Measurements from ENCODE around the gene UGT1A10.

The UGT1A10 gene

DNA sequence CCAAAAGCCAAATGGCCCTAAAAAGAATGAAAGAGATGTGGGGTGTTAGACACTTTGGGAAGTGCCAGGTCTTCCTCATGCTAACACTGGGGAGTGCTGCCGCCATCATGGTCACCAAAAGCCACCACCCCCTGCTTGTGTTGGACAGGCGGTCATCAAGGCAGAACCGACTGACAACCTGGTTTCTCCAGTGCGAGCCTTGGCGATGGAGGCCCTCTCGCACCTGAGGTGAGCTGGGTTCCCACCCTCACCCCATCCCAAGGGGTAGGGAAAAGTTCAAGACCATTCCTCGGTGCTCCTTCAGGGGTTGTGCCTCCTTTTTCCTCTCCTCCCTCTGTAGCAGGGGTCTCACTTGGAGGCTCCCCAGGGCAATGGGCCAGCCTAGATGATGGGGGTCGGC is 175.5 kb downstream of the UGT1A10 start:
- no peak for DNase-seq

DNA sequence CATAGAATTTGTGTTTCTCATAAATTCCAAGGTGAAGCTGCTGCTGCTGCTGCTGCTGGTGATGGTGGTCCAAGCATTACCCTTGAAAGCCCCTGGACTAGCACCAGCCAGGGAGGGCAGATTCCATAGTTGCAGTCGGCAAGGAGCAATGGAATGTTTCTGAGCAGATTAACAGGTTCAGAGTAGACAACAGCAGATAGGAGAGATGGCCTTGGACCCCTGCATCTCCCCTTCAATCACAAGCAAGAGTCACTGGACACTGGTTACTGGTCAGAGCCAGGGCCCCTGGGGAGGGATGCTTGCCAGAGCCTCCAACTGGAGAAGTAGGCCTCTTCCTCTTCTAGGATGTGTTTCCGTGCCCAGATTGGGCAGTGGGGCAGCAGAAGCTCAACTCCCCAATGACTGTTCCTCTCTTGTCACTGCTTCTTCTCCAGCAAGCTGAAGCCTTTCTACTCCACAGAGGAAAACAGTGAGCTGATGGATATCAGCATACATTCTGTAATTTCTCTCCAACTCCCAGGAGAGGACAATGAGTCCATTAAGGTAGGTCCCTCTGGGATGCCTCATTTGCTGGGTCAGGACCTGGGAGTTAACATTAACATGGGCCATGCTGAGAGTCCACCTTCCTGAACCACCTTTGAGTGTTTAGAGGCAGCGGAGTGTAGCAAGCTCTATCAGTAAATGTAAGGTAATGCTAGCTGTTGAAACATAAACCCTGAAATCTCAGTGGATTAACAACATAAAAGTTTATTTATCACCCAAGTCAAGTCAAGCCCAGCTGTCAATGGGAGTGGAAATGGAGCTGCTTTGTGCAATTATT is 177.2 kb downstream of the UGT1A10 start:
- DNase-seq: no peak

DNA sequence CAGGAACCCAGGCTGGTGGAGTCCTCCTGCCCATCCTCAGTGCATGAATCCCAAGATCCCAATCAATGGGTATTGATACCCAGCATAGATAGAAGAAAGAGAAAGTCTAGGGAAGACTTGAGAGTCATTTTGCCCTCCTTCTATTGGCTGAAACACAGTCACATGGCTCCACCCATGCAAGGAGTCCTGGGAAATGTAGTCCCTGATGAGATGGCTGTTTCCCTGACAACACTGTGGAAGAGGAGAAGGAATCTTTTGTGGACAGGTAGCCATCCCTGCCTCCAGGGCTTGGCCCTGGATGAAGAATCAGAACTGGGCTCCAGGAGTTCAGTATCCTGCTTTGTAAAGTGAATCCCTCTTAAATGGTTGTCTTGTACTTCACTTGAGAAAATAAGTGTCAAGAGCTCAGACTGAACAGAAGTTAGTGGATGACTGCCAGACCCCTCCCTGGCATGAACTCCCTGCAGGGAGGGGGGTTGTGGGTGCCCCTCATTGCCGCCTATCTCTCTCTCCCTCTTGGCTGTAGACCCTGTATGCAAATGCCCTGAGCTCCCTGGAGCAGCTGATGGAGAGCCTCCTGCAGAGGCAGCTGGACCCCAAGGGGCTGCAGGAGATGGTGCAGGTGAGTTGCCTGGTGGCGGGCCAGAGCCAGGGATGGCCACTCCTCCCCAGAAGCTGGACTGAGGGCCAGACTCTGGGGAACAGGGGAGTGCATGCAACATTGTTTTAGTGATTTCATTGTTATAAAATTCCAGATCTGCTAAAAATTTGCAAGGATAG is 178.0 kb downstream of the UGT1A10 start:
- no peak for DNase-seq

DNA sequence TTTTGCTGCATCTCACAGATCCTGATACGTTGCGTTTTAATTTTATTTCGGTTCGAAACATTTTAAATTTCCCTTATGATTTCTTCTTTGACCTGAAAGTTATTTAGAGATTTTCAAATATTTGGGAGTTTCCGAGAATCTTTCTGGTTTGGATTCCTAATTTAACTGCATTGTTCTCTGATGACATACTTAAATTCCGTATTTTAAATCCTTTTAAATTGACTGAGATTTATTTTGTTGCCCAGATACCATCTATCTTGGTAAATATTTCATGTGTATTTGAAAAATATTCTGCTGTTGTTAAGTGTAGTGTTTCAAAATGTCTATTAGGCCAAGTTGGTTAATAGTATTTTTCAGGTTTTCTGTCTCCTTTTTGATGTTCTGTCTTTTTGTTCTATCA is 179.6 kb downstream of the UGT1A10 start:
- no peak for DNase-seq

GRCh38 chr2:233816334-233816733 is 180.1 kb downstream of the UGT1A10 start:
- no peak for DNase-seq

DNA sequence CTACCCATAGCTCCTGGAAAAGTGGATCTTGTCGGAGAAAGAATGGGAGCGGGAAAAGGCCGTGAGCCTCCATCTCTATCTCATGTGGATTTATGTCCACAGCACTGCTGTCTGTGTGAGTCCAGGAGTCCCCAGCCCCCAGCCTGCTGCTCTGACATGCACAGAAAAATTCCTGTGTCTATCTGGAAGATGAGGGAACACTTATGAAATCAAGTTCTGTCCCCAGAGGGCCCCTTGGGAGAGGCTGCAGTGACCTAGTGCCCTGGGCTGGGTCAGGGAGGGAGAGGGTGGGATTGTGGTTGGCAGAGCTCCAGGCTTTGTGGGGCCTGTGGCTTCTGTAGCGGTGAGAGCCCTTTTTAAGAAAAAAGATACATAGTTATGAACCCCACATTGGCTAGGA is 180.5 kb downstream of the UGT1A10 start:
- DNase-seq: no peak

GRCh38 chr2:233817361-233817911 is 181.2 kb downstream of the UGT1A10 start:
- no peak for DNase-seq

DNA sequence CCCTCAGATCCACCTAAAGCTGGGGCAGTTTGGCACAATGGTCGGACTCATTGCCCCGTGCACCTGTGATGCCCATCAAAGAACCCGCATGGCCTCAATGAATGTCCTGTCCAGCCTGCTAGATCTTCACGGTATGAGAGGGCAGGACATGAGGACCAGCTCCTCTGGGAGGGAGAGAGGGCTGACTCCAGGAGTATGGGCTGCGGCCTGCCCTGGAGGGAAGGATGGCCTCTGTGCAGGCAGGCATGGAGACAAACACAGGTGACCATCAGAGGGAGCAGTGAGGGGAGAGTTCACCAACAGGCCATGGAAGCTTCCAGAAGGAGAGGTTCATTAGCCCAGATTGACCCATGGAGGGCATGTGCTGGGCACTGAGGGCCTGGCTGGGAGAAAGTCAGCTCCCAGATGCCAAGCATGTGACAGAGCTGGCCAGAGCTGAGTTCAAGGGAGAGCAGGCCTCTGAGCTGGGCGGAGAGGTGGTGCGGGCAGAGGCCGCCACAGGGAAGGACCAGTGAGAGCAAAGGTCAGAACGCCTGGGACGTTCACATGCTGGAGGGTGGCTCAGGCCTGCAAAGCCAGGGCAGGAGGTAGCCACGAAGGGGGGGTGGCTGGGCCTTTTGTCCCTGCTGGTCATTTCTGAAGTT is 181.9 kb downstream of the UGT1A10 start:
- DNase-seq: no peak

DNA sequence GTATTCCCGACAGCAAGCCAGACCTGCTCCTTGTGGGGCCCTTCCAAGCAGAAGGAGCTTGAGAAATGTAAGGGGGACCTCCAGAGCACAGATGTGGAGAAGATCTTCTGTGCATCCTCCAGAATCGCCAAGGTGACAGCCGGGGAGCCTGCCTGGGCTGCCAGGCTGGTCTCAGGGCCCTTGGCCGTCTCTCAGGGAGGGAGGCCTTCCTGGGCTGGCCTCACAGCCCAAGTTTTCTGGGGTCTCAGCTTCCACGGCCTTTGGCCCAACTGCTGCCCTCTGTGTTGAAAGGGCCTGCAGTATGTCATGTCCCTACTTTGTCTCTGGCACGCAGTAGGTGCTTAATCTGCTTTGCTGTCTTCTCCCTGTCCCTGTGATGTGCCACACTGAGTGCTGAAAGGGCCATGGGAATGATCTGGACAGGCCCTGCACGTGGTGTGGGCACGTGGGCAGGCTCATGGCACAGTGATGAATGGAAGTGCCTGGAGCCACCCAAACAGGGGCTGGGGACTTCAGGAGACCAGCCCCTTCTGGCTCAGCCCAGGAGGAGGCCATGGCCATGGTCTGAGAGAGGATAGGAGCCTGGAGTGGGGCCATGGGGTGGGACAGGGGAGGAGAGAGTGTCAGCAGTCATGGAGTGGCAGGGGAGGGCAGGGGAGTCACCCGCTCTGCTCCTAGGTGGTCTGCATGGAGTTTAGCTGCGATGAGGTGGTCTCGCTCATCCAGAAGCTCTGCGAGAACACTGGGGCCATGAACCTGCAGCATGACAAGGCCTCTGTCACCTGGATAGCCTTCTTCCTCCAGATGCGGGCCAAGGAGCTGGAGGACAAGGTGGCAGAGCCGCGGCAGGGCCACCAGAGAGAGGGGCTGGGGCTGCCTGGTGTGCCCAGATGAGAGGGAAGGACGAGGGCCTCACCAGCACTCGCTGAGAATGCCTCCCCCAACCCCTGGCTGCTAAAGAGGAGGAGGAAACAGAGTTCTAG is 182.7 kb downstream of the UGT1A10 start:
- no peak for DNase-seq

- DNase-seq: no peak
Measured at GRCh38 chr2:233819884-233820773, 183.9 kb downstream of the UGT1A10 start.

DNA sequence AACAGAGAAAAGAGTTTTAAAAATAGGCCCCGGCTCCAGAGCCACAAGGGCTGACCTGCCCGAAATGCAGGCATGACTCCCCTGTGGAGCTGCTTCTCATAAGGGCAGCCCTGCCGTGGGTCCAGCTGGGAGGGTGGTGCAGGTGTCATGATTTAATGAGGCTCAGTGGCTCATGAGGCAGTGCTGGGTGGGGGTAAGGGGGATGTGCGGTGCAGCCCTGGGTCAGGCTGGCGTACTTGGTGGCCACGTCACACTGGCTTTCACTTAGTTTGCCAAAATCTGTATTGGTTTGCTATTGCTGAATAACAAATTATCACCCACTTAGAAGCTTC is 184.5 kb downstream of the UGT1A10 start:
- DNase-seq: no peak

- no peak for DNase-seq
Measured at GRCh38 chr2:233821196-233821595, 184.9 kb downstream of the UGT1A10 start.

DNA sequence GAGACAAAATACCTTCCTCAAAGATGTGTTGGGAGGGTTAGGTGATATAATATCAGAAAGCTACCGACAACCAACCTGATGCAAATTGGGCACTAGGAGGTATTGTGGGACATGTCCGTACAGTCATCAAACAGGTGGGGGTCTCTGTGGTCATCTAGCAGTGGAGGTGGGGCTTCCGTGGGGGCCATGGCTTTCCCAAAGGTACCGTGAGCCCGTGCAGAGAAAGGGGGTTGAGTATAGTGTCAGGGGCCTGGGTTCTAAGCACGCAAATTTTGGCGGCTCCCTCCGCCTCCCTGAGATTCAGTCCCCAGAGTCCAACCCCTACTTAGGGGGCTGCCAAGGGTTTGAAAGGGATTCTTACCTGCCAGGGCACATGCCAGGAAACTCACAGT is 185.5 kb downstream of the UGT1A10 start:
- no peak for DNase-seq

DNA sequence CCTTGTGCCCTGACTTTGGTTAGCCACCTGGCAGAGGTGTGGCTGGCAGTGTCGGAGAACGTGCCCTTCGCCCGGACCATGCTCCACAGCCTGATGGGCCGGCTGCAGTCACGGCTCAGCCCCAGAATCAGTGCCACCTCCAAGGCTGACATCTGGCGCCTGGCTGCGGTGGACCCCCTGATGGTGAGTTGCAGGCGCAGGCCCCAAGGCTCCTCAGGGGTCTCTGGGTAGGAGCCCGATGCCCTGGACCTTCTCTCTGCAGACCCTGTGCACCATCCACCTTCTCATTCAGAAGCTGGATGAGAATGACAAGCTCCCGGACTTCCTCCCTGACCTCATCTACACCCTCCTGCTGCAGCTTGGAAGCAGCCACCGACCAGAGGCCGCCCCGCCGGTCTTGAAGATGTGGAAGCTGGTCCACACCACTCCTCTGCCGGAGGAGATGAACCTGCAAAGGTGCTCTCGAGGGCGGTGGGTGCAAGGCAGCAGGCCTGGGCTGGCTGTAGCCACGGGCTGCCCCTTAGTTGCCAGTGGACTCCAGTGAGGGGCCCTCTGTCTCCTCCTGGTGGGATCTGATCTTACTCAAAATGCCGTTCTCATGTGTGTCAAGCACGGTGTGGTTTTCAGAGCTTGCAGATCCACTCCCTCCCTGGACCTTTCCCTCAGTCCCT is 186.0 kb downstream of the UGT1A10 start:
- no peak for DNase-seq

All from AML-193 (cell line).